Loucy (cell line): Measurements from ENCODE around the gene BLCAP.

Experiments used
- H2AFZ ChIP-seq: fragments of 200-600 bp; sonication (generic); 2 replicates; pipeline ENCODE4 v1.6.0; 2016; ENCODE audit warnings: antibody characterized with exemption, mild to moderate bottlenecking, low read length, moderate library complexity
- H3F3A ChIP-seq: fragments of 200-600 bp; 2 replicates; pipeline ENCODE4 v1.6.0; 2016; ENCODE audit warnings: antibody characterized with exemption, low read depth, mild to moderate bottlenecking
- H3K27me3 ChIP-seq: fragments of 200-600 bp; sonication (generic); 2 replicates; pipeline ENCODE4 v1.6.1; 2014; ENCODE audit warnings: low read length, mild to moderate bottlenecking; ENCODE audit not compliant: insufficient read depth, poor library complexity, severe bottlenecking
- H3K36me3 ChIP-seq: fragments of 200-600 bp; sonication (generic); 2 replicates; pipeline ENCODE4 v1.6.1; 2016; ENCODE audit warnings: low read length; ENCODE audit not compliant: insufficient read depth
- H3K4me1 ChIP-seq: fragments of 200-600 bp; sonication (generic); 2 replicates; pipeline ENCODE4 v1.5.1; 2014; ENCODE audit warnings: low read length, mild to moderate bottlenecking; ENCODE audit not compliant: insufficient read depth, poor library complexity, severe bottlenecking
- H3K4me2 ChIP-seq: fragments of 200-600 bp; sonication (generic); 2 replicates; pipeline ENCODE4 v1.6.0; 2014; ENCODE audit warnings: antibody characterized with exemption, low read length, low read depth, mild to moderate bottlenecking; ENCODE audit not compliant: poor library complexity, severe bottlenecking
- H3K4me3 ChIP-seq: fragments of 200-600 bp; sonication (generic); 2 replicates; pipeline ENCODE4 v1.5.1; 2014; ENCODE audit warnings: low read length, mild to moderate bottlenecking, mixed read lengths; ENCODE audit not compliant: poor library complexity, severe bottlenecking
- H3K79me2 ChIP-seq: fragments of 200-600 bp; sonication (generic); 2 replicates; pipeline ENCODE4 v1.6.1; 2014; ENCODE audit warnings: low read length; ENCODE audit not compliant: insufficient read depth
- H3K9ac ChIP-seq: fragments of 200-600 bp; sonication (generic); 2 replicates; pipeline ENCODE4 v1.6.0; 2014; ENCODE audit warnings: mild to moderate bottlenecking, low read depth, low read length, moderate library complexity; ENCODE audit not compliant: poor library complexity, severe bottlenecking
- H3K9me2 ChIP-seq: fragments of 200-600 bp; sonication (generic); replicated peaks from 2 replicates; pipeline ENCODE4 v1.6.1; 2016; ENCODE audit warnings: low read depth, low read length, mixed read lengths
- H3K9me3 ChIP-seq: fragments of 200-600 bp; sonication (generic); 2 replicates; pipeline ENCODE4 v1.6.1; 2014; ENCODE audit warnings: mild to moderate bottlenecking, antibody characterized with exemption, low read length, low read depth; ENCODE audit not compliant: insufficient read depth
- H4K20me1 ChIP-seq: fragments of 200-600 bp; sonication (generic); 2 replicates; pipeline ENCODE4 v1.6.0; 2014; ENCODE audit warnings: antibody characterized with exemption, low read length, mild to moderate bottlenecking; ENCODE audit not compliant: insufficient read depth, poor library complexity, severe bottlenecking
- EZH2phosphoT487 ChIP-seq: fragments of 200-600 bp; IDR thresholded peaks from 2 replicates; pipeline ENCODE4 v1.6.1; 2018; ENCODE audit warnings: antibody characterized with exemption, mild to moderate bottlenecking, moderate library complexity, borderline replicate concordance
- TF ChIP-seq, protein P1 (sequence below): fragments of 200-600 bp; sonication (generic); conservative IDR thresholded peaks from 2 replicates; pipeline ENCODE4 v1.5.1; 2014; ENCODE audit warnings: mild to moderate bottlenecking, antibody characterized with exemption, low read length

Gene BLCAP

DNA sequence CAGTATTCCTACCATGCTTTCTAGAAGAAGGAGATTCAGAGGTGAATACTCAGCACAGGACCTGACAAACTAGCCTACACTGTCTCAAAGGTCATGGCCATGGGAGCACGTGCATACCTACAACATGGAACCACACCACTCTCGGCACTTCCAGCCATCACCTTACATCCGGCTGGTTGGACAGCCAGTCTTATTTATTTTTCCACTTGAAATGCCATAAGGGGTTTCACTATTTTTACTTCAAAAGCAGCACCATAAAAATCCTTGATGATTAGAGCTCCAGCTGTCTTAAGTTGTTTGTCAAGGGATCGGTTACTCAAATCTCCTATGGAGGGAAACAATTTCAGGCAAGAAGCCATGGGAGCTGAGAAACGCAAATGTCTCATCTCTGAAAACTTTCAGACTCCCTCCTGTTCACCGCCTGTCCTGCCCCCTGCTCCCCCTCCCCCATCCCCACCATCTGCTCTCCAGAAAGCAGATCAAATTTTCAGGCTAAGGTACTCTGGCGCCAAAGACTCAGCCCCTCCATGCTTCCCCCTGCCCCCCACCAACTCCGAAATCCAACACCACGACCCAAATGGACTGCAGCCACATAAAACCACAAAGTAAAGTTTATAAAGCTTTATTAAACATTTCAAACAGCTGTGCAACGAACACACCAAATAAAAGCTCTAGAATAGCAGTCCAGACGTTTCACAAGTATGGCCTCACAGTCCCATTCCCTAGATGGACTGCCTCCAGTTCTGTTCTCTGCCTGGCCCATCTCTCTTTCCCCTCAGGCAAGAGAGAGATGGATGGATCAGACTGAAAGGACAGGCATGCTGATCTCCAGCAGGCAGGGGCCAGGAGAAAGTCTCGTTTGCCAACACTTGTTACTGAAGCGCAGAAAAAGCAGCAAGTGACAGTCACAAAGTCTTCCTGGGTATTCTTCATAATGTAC lies 10.6 kb downstream of the BLCAP start:
- no peaks in the 10 kb centered on the region for H4K20me1 ChIP-seq
- TF ChIP-seq EZH2phosphoT487 = no peak
- TF ChIP-seq, protein P1, sequence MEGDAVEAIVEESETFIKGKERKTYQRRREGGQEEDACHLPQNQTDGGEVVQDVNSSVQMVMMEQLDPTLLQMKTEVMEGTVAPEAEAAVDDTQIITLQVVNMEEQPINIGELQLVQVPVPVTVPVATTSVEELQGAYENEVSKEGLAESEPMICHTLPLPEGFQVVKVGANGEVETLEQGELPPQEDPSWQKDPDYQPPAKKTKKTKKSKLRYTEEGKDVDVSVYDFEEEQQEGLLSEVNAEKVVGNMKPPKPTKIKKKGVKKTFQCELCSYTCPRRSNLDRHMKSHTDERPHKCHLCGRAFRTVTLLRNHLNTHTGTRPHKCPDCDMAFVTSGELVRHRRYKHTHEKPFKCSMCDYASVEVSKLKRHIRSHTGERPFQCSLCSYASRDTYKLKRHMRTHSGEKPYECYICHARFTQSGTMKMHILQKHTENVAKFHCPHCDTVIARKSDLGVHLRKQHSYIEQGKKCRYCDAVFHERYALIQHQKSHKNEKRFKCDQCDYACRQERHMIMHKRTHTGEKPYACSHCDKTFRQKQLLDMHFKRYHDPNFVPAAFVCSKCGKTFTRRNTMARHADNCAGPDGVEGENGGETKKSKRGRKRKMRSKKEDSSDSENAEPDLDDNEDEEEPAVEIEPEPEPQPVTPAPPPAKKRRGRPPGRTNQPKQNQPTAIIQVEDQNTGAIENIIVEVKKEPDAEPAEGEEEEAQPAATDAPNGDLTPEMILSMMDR = no peak
- H3K9me2 ChIP-seq = no peaks in the 10 kb centered on the region
- no peaks in the 10 kb centered on the region for H3K27me3 ChIP-seq
- no peak overlapping the region for H2AFZ ChIP-seq
- no peaks in the 10 kb centered on the region for H3K4me1 ChIP-seq
- no peak overlapping the region for H3K9ac ChIP-seq
- H3K9me3 ChIP-seq = no peaks in the 10 kb centered on the region
- peaks cover 31% of the 10 kb centered on the region; the same call in 1 of the 2 replicates for H3K36me3 ChIP-seq
- no peak overlapping the region for H3K4me3 ChIP-seq
- no peaks in the 10 kb centered on the region for H3F3A ChIP-seq
- peaks cover 34% of the 10 kb centered on the region; the same call in 1 of the 2 replicates for H3K79me2 ChIP-seq
- no peak overlapping the region for H3K4me2 ChIP-seq

DNA sequence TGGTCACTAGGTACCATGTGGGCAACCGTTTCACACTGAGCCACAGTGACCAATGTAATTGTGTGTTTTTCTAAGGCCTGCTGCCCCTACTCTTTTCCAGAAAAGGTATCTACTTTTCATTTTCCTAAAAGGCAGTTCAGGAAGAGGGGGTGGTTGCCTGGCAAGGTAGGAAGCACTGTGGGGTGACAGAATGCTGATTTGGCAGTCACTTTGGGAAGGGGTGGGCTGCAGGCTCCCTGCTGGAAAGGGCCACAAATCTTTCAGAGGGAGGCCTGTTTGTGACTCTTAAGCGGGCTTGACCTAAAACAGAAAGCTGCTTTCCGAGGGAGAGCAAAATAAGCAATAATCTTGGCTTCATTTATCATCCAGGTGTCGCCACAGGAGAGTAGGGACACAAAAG lies 11.8 kb downstream of the BLCAP start:
- Histone ChIP-seq H2AFZ (no peak overlapping the region), H3K4me3 (no peak overlapping the region), H3F3A (no peaks in the 10 kb centered on the region), H3K36me3 (peaks cover 35% of the 10 kb centered on the region; the same call in 1 of the 2 replicates), H3K9ac (no peak overlapping the region), H3K79me2 (peaks cover 24% of the 10 kb centered on the region; the same call in 1 of the 2 replicates), H3K4me2 (no peak overlapping the region), H3K27me3 (no peaks in the 10 kb centered on the region), H3K9me2 (no peaks in the 10 kb centered on the region), H3K9me3 (no peaks in the 10 kb centered on the region), H4K20me1 (no peaks in the 10 kb centered on the region), H3K4me1 (no peaks in the 10 kb centered on the region)
- TF ChIP-seq, protein P1 = no peak
- TF ChIP-seq EZH2phosphoT487 = no peak

DNA sequence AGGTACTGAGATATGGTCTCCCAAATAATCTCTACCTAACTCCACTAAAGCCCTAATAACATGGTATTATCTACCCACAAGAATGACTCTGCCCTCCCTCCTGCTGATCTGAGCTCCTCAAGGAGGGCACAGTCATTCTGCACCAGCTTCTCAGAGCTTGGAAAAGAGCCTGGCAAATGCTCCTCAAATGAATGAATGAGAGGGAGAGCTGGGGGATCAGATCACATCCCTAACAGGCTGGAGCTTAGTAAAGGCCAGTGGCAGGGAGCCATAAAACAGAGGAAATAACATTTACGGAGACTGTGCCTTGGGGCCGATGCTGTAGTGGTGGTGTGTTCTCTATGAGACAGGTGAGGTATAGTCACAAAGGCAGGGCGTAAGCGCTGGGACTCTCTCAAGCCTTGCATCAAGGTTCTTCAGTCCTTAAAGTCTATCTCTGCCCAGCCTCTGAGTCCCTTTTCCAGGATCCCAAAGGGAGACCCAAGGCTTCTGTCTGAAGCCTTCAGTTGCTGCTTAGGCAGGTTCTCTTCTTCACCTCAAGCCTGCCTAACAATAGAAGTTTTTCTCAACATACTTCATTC lies 13.8 kb downstream of the BLCAP start:
- no peak overlapping the region for H3K9ac ChIP-seq
- no peak overlapping the region for H2AFZ ChIP-seq
- no peaks in the 10 kb centered on the region for H3K9me3 ChIP-seq
- no peaks in the 10 kb centered on the region for H3F3A ChIP-seq
- H3K4me3 ChIP-seq = no peak overlapping the region
- no peaks in the 10 kb centered on the region for H3K9me2 ChIP-seq
- H3K4me2 ChIP-seq = no peak overlapping the region
- peaks cover 9% of the 10 kb centered on the region; the same call in 1 of the 2 replicates for H3K79me2 ChIP-seq
- no peaks in the 10 kb centered on the region for H4K20me1 ChIP-seq
- H3K36me3 ChIP-seq = peaks cover 40% of the 10 kb centered on the region; the same call in 1 of the 2 replicates
- H3K4me1 ChIP-seq = no peaks in the 10 kb centered on the region
- no peaks in the 10 kb centered on the region for H3K27me3 ChIP-seq
- TF ChIP-seq, protein P1 = no peak
- no peak for TF ChIP-seq EZH2phosphoT487
